CD4-positive, alpha-beta T cell treated with Interferon gamma for 1 hour (primary cell): ENCODE results near the gene LRMDA.

Experiments used
- DNase-seq: peaks from one replicate; pipeline ENCODE4 v3.0.0-alpha.2; 2020

Gene LRMDA

DNA sequence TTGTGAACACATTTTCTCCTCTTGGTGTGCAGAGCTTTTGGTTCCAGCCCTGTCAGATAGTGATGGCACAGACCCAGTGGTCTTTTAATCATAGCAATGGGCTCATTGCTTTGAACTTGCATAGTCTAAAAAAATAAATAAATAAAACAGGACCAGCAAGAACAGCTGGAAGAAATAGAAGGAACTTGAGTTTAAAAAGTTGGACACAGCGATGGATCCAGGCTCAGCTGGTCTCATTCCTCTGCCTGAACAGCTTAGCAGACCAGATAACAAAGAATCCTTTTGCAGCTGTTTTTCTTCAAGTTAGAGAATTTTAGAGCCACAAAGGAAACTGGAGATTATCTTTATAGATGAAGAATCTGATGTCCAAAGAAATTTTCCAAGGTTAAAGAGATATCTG, 1005.6 kb downstream of the LRMDA start:
- DNase-seq = no peak

DNA sequence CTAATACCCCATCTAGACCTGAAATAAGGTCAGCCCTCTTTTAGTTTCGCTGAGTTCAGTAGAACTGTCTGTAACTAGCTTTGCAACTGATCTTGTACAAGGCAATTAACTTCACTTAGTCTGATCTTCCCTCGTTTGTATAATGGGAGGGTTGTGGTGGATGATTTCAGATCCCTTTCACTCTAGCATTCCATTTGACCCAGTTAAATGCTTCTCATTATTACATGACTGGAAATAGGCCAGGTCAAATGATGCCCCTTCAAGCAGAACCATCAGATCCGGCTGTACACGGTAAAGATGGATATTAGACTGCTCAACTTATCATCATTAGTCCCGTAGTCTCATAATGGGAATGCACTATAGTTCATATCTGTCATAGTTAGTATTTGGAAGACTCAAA, 1009.0 kb downstream of the LRMDA start:
- no peak for DNase-seq

DNA sequence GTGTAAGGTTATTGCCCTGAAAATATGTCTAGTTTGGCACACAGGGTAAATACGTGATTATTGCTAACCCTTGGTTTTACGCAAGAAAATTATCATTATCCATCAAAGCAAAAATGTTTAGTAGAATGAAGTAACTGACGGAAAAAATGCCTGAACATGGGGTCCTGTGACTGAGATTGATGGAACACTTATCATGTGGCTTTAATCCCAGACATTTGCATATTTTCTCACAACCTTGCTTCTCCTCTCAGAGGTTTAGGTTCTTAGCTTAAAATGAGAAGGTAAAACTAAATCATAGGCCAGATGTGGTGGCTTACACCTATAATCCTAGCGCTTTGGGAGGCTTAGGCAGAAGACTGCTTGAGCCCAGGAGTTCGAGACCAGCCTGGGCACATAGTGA, 1010.7 kb downstream of the LRMDA start:
- no peak for DNase-seq

DNA sequence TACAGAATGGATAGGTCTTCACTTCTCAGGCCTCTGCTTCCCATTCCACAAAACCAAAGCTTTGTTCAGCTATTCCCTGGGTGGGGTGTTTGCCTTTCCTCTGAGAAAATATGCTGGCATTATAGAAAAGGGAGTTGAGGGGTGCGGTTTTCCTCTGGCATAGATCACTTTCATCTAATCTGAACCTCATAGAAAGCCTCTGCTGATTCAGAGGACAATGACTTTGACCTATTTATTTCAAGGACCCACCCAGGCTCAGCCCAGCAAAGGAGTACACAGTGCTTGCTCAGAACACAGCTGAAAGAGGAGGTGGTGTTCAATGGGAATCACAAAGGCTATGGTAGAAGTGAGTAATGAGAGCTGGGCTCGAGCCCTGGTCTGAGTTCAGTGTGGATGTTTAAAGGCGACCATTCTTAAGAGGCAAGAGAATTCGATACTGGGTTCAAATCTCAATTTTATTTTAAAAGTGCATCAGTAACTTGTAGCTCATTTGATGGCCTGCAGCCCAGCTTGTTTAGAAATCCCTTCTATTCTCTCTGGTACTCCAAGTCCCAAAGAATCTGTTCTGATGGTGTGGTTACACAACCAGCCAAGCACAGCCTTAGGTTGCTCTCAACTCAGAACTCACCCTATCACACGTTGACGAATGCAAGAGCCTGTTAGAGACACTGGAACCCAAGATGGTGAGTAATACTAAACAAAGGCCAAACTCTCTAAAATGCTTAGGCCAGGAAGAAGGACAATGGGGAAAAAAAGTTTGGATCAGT, 1012.8 kb downstream of the LRMDA start:
- DNase-seq = no peak

DNA sequence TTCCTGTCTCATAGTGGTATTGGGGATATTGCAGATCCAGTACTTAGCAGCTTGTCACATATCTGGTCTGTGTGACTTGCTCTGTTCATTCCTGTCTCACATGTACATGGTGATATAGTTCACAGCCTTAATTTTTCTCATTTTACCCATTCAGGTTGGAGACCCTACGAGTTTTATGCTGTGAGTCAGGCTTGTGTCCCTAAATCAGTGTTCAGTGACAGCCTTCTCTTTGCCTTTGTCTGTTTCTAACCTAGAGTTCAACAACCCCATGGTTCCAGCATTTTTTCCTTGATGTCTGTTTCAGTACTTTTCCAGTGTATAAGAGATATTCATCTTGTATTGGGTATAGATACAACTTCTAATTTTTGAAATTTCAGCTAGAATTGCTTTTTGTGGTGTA, 1016.2 kb downstream of the LRMDA start:
- DNase-seq = no peak

DNA sequence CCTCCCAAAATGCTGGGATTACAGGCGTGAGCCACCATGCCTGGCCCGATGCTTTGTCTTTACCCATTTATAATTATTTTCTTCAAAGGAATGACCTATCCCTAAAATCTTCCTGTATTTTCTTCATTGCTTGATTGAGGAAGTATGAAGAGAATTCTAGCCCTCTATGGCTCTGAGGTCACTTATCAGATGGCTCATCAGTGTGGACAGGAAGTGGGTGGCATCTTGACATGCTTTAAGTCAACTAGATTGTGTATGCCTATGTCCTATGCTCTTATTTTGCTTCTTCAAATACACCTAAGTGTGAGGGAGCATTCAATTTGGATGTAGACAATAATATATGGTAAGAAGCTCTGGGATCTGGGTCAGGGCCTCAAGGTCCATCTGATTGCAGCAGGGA, 1020.5 kb downstream of the LRMDA start:
- DNase-seq = no peak

DNA sequence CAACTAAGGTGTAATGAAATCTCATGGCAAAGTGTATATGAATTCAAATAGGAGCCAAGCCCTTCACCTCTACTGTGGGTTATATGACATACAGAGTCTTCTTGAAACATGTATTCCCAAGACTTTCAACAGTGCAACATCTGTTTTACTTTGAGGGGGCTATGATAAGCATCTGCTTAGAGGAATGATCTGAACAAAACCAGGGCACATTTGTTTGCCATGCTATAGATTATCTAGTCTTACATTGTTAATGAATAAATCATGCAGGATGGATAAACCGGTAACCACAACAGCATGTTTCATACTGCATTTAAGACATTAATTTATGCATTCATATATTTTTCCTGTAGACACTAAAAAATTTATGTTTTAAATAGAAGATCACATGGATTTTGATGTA, 1021.9 kb downstream of the LRMDA start:
- no peak for DNase-seq

DNA sequence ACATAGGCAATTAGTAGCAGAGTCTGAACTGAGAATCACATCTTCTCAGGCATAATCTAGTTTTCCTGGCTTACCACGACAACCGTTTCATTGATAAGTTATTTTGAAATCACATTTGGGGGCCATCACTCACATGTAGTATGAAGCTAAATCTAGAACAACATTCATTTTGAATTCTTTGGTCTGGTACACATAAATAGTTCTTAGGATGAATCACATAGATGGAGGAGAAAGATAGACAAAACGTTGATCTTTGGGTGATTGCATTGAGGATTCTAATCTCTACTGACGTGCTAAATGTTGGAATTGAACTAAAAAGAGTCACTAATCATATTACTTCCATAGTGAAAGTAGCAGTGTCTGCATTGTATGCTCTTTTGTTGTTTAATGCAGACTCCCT, 1022.6 kb downstream of the LRMDA start:
- DNase-seq = no peak

DNA sequence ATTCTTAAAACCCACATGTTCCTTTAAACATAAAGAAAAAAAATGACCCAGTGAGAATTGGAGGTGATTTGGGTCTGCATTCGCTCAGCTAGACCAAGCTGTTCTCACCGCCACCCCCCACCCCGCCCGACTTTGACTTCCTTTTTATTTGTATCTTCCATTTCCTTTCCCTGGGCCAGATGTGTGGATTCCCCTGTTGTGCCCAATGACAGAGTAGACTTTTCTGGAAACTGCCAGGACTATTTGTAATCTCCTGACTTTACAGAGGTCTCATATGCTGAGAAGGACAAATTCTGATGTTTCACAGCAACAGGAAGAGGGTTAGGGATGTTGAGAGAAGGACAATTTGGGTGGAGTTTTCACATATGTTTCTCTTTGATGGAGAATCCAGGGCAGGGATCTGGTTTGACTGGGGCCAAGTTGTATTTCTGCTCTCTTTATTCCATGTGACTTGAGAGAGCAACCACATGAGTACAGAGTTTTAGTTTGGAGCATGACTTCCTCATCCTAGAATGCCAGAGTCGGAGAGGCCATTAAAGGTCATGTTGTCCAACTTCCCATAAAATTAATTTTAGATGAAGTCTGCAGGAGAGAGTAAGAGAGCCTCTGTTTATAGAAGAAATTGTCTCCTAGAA, 1023.2 kb downstream of the LRMDA start:
- no peak for DNase-seq

DNA sequence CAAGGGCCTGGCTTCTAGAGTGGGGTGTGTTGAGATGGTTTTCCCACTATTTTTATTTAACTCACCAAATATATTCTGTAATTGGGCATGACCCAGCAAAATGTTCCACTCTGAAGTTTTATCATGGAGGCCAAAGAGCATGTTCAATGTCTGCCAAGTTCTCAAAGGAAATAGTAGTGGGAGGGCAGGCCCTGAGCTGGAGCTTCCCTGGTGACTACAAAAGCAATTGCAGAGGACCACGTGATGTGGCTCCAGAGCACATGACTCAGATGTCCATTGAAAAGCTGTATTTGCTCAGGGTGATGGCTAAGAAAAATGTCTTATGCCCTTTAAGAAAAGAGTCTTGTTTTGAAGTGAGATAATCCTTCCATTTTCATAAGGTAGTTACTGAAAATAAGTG, 1024.8 kb downstream of the LRMDA start:
- no peak for DNase-seq

DNA sequence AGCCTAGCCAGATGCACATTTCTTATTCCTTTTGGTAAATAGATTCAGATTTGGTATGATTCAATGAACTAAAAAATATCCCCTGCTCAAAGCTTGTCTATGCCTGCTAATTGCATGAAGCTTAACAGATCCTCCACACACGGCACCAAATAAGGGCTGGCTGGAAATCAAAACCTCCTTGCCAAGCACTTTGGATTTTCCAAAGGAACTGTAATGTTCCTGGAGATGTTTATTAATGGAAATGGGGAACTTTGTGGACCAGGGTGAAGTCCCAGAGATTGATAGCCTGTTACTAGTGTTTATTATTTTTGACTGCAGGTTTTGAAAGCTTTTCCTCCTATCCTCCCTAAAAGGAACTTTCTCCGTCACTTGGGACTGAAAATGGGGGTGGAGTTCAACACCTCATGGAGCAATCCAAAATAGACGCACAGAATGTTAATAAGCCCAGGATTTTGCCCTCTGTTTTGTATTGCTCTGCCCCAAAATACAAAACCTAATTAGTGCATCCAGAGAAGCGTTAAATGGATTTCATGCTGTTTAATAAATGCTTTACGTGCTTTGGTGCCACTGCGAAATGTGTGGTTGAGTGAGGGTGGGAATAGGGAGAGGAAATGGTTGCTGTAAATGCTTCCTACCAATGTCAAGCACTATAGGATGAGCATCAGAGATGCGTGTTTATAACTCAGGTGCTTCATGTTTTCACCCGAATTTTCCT, 1027.7 kb downstream of the LRMDA start:
- DNase-seq = no peak

DNA sequence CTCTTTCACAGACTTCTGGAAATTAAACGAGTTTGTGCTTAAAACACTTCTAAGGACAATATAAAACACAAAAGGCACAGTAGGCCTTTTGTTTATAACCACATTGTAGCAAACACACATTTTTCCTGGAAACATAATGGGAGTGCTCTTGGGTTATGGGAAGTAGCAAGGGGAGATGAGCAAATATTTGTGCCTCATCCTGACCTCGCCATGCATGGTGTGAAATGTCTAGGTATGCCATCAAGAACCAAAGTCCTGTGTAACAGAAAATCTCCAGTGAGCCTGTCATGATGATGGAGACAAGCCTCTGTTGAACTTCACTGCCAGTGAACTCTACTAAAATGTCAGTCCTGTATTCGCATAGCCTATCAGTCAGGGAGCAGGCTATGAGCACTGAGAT, 1029.6 kb downstream of the LRMDA start:
- DNase-seq = no peak

DNA sequence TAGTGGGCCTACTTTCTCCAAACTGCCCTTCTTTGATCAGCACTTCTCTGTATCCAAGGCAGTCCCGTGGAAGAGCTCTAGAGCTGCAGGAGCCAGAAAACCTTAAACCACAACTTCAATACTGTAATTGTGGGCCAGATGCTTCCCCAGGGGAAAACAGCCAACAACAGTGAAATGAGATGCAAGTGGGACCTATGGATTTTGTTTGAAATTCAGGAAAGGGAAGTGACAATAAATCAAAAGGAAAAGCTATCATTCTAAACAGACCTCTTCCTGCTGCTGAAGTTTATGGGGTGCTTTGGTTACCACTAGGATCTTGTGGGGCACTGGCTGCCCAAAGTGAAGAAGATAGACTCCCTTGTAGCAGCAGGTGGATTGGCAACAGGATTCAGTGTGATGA, 1031.7 kb downstream of the LRMDA start:
- no peak for DNase-seq

DNA sequence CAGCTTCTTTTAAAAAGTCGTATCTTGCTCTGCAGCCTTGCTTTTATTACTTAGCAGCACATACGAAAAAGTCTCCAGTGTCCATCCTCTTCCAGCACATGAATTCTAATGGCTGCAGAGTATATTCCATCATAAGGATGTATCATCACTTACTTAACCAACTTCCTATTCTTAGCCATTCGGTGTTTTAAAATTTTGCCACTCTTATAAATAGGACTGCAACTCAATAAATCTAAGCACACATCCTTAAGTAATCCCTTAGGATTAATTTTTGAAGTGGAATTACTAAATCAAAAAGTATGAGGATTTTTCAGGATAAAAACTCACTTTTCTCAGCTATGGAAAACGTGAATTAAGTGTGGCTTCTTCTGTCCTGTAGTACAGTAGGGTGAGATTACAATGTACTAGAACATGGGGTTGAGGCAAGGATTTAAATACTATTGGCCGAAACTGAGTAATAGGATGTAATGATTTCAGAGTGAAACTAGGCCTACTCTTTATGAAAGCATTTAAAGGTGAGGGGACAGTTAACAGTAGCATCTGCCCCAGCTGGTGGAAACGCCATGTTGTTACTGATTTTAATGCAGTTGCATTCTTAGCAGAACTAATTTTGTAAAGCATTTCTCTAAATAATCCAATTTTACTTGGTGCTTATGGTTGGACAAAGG, 1035.5 kb downstream of the LRMDA start:
- DNase-seq = no peak

DNA sequence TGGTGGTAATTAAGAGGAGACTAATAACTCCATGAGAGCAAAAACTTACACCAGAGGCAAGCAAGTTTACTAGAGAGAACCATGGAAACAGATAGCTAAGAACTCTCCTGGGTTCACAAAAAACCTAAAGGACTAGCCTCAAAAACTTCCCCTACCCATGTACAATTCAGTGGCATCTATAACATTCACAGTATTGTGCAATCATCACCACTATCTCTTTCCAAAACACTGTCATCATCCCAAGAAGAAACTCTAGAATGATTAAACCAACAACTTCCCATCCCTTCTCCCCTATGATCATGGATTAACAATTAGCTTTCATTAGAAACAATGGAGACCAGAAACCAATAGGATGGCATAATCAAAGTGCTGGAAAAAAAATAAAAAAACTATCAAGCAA, 1038.3 kb downstream of the LRMDA start:
- DNase-seq = no peak

DNA sequence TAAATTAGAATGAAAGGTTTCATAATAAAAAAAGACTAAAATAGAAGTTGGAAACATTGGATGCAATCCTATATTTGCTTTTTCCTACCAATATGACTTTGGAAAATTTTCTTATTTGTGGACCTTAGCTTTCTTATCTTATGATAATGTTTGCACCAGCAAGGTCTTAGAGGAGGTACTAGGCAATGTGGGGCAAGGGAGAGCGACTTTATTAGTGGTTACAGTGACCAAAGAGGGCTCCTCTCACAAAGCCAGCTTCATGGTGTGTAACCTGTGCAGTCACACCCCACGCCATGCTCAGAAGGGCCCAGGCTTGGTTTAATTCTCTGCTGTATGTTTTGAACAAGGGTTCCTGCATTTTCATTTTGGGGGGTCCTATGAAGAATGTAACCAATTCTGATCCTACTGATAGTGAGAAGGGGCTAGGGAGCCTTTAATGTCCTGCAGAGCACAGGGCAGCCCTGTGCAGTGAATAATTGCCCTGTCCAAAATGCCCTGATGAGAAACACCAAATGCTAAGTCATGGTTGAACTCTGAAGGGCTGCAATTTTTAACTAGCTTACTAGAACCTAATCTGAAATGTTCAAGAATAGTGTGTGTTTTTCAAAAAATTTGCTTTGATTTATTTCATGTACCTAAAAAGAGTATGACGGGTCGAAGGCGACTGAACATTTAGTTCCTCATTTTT, 1047.8 kb downstream of the LRMDA start:
- DNase-seq = no peak

DNA sequence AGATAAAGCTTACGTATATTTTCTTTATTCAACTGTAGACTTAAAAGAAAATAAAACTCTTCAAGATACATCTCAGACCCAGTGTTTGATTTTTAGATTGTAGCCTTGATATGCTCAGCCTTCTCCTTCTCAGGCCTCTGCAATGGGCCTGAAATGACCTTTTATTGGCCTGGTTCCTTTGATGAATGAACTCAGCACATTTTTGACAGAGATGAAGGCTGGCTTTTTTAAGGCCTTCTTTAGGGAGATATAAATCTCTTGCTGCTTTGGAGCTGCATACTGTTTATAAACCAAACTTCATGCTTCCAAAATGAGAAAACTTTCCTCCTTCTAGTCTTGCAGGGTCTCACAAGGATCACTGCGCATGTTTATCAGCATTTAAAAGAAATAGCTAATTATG, 1049.8 kb downstream of the LRMDA start:
- DNase-seq = no peak

DNA sequence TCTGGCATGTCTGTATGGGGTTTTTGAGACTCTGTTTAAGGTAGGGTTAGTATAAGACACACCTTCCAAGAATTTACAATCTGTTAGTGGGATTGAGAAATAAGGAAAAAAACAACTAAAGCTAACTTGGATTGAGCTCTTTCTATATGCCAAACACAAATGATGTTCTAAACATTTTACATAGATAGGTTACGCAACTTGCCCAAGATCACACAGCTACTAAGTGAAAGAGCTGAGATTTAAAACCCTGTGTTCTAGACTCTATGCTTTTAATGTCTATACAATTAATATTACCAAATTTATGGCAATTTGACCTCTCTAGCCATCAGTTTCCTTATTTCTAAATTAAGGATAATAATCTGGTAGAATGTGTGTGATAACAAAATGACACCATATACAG, 1056.2 kb downstream of the LRMDA start:
- no peak for DNase-seq

DNA sequence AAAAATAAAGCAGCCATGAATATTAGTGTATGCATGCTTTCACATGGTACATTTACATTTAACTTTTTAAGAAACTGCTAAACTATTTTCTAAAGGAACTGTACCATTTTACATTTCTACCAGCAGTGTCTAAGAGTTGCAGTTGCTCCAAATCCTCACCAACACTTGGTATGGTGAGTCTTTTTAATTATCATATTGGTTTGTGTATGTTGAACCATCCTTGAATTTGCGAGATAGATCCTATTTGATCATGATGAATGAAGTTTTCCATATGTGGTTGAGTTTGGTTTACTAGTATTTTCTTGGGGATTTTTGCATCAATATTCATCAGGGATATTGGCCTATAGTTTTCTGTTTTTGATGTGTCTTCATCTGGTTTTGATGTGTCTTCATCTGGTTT, 1057.2 kb downstream of the LRMDA start:
- no peak for DNase-seq

DNA sequence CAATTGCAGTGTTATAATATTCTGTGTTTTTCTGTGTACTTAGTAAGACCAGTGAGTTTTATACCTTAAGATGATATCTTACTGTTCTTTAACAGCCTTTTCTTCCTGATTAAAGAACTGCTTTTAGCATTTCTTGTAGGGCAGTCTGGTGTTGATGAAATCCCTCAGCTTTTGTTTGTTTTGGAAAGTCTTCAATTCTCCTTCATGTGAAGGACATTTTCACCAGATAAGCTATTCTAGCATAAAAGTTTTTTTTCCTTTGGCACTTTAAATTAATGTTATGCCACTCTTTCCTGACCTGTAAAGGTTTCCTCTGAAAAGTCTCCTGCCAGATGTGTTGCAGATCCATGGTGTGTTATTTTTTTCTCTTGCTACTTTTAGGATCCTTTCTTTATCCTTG, 1059.8 kb downstream of the LRMDA start:
- DNase-seq = no peak

DNA sequence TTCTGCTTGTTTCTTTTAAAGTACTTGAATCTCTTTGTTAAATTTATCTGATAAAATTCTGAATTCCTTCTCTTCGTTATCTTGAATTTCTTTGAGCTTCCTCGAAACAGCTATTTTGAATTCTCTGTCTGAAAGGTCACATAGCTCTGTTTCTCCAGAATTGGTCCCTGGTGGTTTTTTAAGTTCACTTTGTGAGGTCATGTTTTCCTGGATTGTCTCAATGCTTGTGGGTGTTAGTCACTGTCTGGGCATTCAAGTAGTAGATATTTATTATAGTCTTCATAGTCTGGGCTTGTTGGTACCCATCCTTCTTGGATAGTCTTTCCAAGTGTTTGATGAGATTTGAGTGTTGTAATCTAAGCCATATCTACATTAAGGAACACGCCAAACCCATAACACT, 1060.6 kb downstream of the LRMDA start:
- DNase-seq = no peak

DNA sequence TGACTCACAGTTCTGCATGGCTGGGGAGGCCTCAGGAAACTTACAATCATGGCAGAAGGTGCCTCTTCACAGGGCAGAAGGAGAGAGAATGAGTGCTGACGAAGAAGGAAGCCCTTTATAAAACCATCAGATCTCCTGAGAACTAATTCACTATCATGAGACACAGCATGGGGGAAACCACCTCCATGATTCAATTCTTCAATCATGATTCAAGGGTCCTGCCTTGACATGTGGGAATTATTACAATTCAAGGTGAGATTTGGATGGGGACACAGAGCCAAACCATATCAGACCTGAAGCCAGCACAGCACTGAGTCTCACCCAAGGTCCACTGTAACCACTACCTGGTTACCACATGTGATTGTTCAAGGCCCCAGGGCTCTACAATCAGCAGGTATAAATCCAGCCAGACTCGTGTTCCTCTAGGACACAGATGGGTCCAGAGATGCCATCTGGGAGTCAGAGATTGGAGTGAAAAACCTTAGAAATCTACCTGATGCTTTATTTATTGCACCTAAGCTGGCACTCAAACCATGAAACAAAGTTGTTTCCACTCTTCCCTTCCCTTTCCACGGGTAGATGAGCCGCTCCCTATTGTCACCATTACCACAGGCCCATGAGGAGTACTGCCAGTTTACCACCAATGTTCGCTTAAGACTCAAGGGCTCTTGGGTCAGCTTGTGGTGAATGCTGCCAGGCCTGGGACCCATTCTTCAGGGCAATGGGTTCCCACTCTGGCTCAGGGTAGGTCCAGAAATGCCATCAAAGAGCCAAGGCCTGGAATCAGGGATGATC, 1061.5 kb downstream of the LRMDA start:
- no peak for DNase-seq
